Astrocyte of the spinal cord (primary cell): ENCODE data around the gene PGK1.
"Not testable (repeated sequence)": the region's sequence is repeated elsewhere in the genome, so short reads cannot be mapped to it uniquely, and the experiment has no call there.

Source experiments
- DNase-seq: peaks from one replicate; pipeline ENCODE4 v3.0.0; 2011; ENCODE audit warnings: low read depth, low spot score
- H3K4me3 ChIP-seq: 2 replicates; pipeline ENCODE4 v1.5.1; 2011; ENCODE audit warnings: low read depth, mild to moderate bottlenecking, low read length, moderate library complexity
- in situ Hi-C: cut with HindIII; loops from 2 replicates; pipeline ENCODE4 v1.10.0; 2017; ENCODE audit warnings: low sequenced_read_pairs
- TF ChIP-seq, protein P1 (sequence below): IDR thresholded peaks from 2 replicates; pipeline ENCODE4 v1.5.1; 2012; ENCODE audit warnings: low read depth, mild to moderate bottlenecking, low read length, inconsistent platforms

Gene PGK1

DNA sequence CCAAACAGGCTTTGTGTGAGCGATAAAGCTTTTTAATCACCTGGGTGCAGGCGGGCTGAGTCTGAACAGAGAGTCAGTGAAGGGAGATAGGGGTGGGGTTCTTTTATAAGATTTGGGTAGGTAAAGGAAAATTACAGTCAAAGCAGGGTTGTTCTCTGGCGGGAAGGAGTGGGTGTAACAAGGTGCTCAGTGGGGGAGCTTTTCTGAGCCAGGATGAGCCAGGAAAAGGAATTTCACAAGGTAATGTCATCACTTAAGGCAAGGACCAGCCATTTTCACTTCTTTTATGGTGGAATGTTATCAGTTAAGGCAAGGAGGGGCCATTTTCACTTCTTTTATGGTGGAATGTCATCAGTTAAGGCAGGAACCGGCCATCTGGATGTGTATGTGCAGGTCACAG lies 56.7 kb downstream of the PGK1 start:
- in situ Hi-C loops, DNase-seq, H3K4me3 ChIP-seq: not testable (repeated sequence)

DNA sequence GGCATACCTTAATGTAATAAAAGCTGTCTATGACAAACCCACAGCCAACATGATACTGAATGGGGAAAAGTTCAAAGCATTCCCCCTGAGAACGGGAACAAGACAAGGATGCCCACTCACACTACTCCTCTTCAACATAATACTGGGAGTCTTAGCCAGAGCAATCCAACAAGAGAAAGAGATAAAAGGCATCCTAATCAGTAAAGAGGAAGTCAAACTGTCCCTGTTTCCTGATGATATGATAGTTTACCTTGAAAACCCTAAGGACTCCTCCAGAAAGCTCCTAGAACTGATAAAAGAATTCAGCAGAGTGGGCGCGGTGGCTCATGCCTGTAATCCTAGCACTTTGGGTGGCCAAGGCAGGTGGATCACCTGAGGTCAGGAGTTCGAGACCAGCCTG lies 59.1 kb downstream of the PGK1 start:
- H3K4me3 ChIP-seq, DNase-seq, in situ Hi-C loops: not testable (repeated sequence)

DNA sequence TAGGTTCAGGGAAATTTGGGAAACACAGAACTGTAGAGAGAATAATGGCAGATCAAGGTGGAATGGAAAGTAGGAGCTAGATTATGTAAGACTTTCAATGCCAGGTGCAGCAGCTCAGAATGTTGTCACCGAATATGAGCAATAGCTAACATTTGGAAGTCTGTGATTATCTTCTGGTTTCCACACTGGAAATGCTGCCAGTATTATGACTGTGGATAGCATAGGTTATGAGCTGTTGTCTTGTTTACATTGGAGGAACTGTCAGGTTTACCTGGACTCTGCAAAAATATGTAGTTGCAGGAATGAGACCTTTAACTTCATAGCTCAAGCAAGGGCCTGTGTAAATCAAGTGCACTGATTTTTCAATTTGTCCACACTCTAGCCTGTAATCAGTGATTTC lies 61.4 kb downstream of the PGK1 start:
- in situ Hi-C loops, result no loop called here
- no peak for DNase-seq
- TF ChIP-seq, protein P1, sequence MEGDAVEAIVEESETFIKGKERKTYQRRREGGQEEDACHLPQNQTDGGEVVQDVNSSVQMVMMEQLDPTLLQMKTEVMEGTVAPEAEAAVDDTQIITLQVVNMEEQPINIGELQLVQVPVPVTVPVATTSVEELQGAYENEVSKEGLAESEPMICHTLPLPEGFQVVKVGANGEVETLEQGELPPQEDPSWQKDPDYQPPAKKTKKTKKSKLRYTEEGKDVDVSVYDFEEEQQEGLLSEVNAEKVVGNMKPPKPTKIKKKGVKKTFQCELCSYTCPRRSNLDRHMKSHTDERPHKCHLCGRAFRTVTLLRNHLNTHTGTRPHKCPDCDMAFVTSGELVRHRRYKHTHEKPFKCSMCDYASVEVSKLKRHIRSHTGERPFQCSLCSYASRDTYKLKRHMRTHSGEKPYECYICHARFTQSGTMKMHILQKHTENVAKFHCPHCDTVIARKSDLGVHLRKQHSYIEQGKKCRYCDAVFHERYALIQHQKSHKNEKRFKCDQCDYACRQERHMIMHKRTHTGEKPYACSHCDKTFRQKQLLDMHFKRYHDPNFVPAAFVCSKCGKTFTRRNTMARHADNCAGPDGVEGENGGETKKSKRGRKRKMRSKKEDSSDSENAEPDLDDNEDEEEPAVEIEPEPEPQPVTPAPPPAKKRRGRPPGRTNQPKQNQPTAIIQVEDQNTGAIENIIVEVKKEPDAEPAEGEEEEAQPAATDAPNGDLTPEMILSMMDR, result no peak
- no peak overlapping the region for H3K4me3 ChIP-seq

DNA sequence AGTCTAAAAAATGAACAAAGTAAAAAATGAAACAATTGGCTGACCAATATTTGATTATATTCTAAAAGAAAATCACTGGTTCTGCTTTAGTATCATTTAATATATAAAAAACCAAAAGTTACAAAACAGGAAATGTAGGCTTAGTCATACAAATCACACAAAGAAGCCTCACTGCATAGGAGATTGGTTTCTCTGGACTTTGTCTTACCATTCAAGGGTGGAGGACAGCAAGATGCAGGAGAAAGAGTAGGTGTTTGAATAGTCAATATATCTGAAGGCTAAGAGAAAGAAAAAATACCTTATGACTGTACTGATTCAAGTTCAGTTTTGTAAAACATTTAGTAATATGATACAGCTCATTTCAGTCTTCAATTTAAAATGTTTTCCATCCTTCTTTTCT lies 64.0 kb downstream of the PGK1 start:
- in situ Hi-C loops, result no loop called here
- H3K4me3 ChIP-seq, result no peak overlapping the region
- no peak for DNase-seq
- TF ChIP-seq, protein P1, result no peak
